ENCODE data around the gene ZSCAN1.

The ZSCAN1 gene

GRCh38 chr19:58095328-58095727 is 61.5 kb downstream of the ZSCAN1 start:
- H2BK5ac ChIP-seq (ENCODE audit: low read length), result no peak overlapping the region
- H3K79me2 ChIP-seq (ENCODE audit: control insufficient read depth, insufficient read depth, low read length), result peaks cover 3% of the 10 kb centered on the region
- no peak overlapping the region for H3K4ac ChIP-seq (ENCODE audit: low read depth, low read length)
- no peak overlapping the region for H3K27ac ChIP-seq (ENCODE audit: low read depth, low read length)
- H3K79me1 ChIP-seq (ENCODE audit: low read length), result peaks cover 4% of the 10 kb centered on the region
- H2AK5ac ChIP-seq (ENCODE audit: low read length), result no peak overlapping the region
- WGBS (ENCODE audit: extremely low coverage, insufficient coverage, low lambda C conversion rate), result no CpG with 5 or more reads among the region's 10 CpGs
- no peak overlapping the region for H3K9ac ChIP-seq (ENCODE audit: low read length)
- no peak overlapping the region for H4K5ac ChIP-seq (ENCODE audit: low read length)
- H2BK15ac ChIP-seq (replicated peaks; ENCODE audit: low read depth), result no peak overlapping the region
- no peaks in the 10 kb centered on the region for H3K36me3 ChIP-seq (ENCODE audit: control insufficient read depth, insufficient read depth, low read length)
- H3K23ac ChIP-seq (ENCODE audit: low read length), result no peak overlapping the region
- H2BK120ac ChIP-seq (ENCODE audit: low read depth, low read length), result no peak overlapping the region
- no peak overlapping the region for H4K8ac ChIP-seq (ENCODE audit: low read depth, low read length)
- no peaks in the 10 kb centered on the region for H3K27me3 ChIP-seq (ENCODE audit: insufficient read depth, low read length, poor library complexity)
- H3K4me2 ChIP-seq (ENCODE audit: low read length), result no peak overlapping the region
- H3K4me1 ChIP-seq (ENCODE audit: control insufficient read depth, low read depth, low read length), result no peaks in the 10 kb centered on the region
- H3K18ac ChIP-seq (ENCODE audit: low read length), result no peak overlapping the region
- no peak overlapping the region for H3K56ac ChIP-seq (ENCODE audit: low read length)
- DNase-seq, result no peak
- no peak overlapping the region for H3K4me3 ChIP-seq (ENCODE audit: low read length)

DNA sequence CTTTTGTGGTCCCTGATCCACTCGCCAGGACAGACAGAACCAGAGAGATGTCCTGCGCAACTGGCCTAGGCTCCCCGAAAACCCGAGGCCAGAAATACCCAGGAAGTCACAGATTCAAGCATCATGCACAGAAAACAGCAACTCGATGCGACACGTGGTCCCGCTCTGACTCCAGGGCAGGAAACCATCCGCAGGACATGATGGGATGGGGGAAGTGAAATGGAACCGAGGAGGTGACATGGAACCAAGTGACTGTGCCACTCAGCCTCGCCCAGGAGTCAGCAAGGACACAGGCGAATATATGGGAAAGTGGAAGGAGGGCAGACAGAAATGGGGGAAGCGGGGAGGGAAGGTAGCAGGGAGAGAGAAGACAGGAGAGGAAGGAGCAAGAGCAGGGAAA is 63.1 kb downstream of the ZSCAN1 start:
- H3K79me2 ChIP-seq (ENCODE audit: control insufficient read depth, insufficient read depth, low read length), result peaks cover 3% of the 10 kb centered on the region
- no peak overlapping the region for H2BK5ac ChIP-seq (ENCODE audit: low read length)
- H3K79me1 ChIP-seq (ENCODE audit: low read length), result peaks cover 4% of the 10 kb centered on the region
- H3K27me3 ChIP-seq (ENCODE audit: insufficient read depth, low read length, poor library complexity), result no peaks in the 10 kb centered on the region
- no peak overlapping the region for H4K5ac ChIP-seq (ENCODE audit: low read length)
- no peak overlapping the region for H3K18ac ChIP-seq (ENCODE audit: low read length)
- H3K4me2 ChIP-seq (ENCODE audit: low read length), result no peak overlapping the region
- no peaks in the 10 kb centered on the region for H3K4me1 ChIP-seq (ENCODE audit: control insufficient read depth, low read depth, low read length)
- WGBS (ENCODE audit: extremely low coverage, insufficient coverage, low lambda C conversion rate), result no CpG with 5 or more reads among the region's 13 CpGs
- no peak overlapping the region for H2BK120ac ChIP-seq (ENCODE audit: low read depth, low read length)
- H3K36me3 ChIP-seq (ENCODE audit: control insufficient read depth, insufficient read depth, low read length), result no peaks in the 10 kb centered on the region
- H3K23ac ChIP-seq (ENCODE audit: low read length), result no peak overlapping the region
- H4K8ac ChIP-seq (ENCODE audit: low read depth, low read length), result no peak overlapping the region
- H3K56ac ChIP-seq (ENCODE audit: low read length), result peak overlapping the region; percentile 67
- no peak overlapping the region for H3K27ac ChIP-seq (ENCODE audit: low read depth, low read length)
- DNase-seq, result no peak
- no peak overlapping the region for H2BK15ac ChIP-seq (replicated peaks; ENCODE audit: low read depth)
- H3K4me3 ChIP-seq (ENCODE audit: low read length), result no peak overlapping the region
- no peak overlapping the region for H3K9ac ChIP-seq (ENCODE audit: low read length)
- no peak overlapping the region for H3K4ac ChIP-seq (ENCODE audit: low read depth, low read length)
- no peak overlapping the region for H2AK5ac ChIP-seq (ENCODE audit: low read length)

DNA sequence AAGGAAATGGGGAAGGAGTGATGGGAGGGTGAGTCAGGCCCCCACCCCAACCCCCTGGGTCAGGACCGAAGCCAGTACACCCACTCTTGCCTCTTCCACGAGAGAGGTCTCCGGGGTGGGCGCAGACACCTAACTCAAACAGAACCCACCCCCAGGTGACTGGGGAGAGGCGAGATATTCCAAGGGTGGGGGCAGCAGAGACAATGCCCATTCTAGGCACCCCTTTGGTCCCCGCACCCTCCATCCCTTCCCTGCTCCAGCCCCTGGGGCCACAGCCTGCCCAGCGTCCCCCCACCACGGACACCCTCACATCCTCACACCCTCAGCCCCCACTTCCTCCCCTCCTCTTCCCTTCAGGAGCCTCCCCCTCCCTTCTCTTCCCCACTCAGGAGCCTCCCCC is 63.5 kb downstream of the ZSCAN1 start:
- no peak overlapping the region for H4K5ac ChIP-seq (ENCODE audit: low read length)
- no peak overlapping the region for H3K27ac ChIP-seq (ENCODE audit: low read depth, low read length)
- no CpG with 5 or more reads among the region's 8 CpGs for WGBS (ENCODE audit: extremely low coverage, insufficient coverage, low lambda C conversion rate)
- H3K27me3 ChIP-seq (ENCODE audit: insufficient read depth, low read length, poor library complexity), result no peaks in the 10 kb centered on the region
- H4K8ac ChIP-seq (ENCODE audit: low read depth, low read length), result no peak overlapping the region
- H2BK5ac ChIP-seq (ENCODE audit: low read length), result no peak overlapping the region
- no peak overlapping the region for H3K23ac ChIP-seq (ENCODE audit: low read length)
- no peaks in the 10 kb centered on the region for H3K36me3 ChIP-seq (ENCODE audit: control insufficient read depth, insufficient read depth, low read length)
- peak overlapping the region; percentile 29 for H3K4me2 ChIP-seq (ENCODE audit: low read length)
- H3K18ac ChIP-seq (ENCODE audit: low read length), result no peak overlapping the region
- H3K9ac ChIP-seq (ENCODE audit: low read length), result peak overlapping the region; percentile 42
- H3K4ac ChIP-seq (ENCODE audit: low read depth, low read length), result no peak overlapping the region
- peak overlapping the region; percentile 74 for H3K56ac ChIP-seq (ENCODE audit: low read length)
- H2BK120ac ChIP-seq (ENCODE audit: low read depth, low read length), result no peak overlapping the region
- no peak overlapping the region for H2BK15ac ChIP-seq (replicated peaks; ENCODE audit: low read depth)
- no peaks in the 10 kb centered on the region for H3K4me1 ChIP-seq (ENCODE audit: control insufficient read depth, low read depth, low read length)
- DNase-seq, result no peak
- peaks cover 4% of the 10 kb centered on the region for H3K79me1 ChIP-seq (ENCODE audit: low read length)
- no peak overlapping the region for H2AK5ac ChIP-seq (ENCODE audit: low read length)
- H3K4me3 ChIP-seq (ENCODE audit: low read length), result no peak overlapping the region
- H3K79me2 ChIP-seq (ENCODE audit: control insufficient read depth, insufficient read depth, low read length), result peaks cover 3% of the 10 kb centered on the region

- no CpG with 5 or more reads among the region's 67 CpGs for WGBS (ENCODE audit: extremely low coverage, insufficient coverage, low lambda C conversion rate)
- peak; percentile 99 for DNase-seq
- Histone ChIP-seq H3K56ac (ENCODE audit: low read length) (peak within 1 kb of the TSS; percentile 96), H3K9ac (ENCODE audit: low read length) (peak within 1 kb of the TSS; percentile 87), H3K4ac (ENCODE audit: low read depth, low read length) (peak within 1 kb of the TSS; percentile 72), H3K27ac (ENCODE audit: low read depth, low read length) (no peak within 1 kb of the TSS), H2BK120ac (ENCODE audit: low read depth, low read length) (peak within 1 kb of the TSS; percentile 8), H2BK5ac (ENCODE audit: low read length) (peak within 1 kb of the TSS; percentile 76), H3K4me2 (ENCODE audit: low read length) (peak within 1 kb of the TSS; percentile 88), H2AK5ac (ENCODE audit: low read length) (no peak within 1 kb of the TSS), H3K4me3 (ENCODE audit: low read length) (peak within 1 kb of the TSS; percentile 83), H2BK15ac (replicated peaks; ENCODE audit: low read depth) (no peak within 1 kb of the TSS), H3K18ac (ENCODE audit: low read length) (peak within 1 kb of the TSS; percentile 89), H3K79me1 (ENCODE audit: low read length) (peaks cover 4% of the 10 kb centered on the region), H3K36me3 (ENCODE audit: control insufficient read depth, insufficient read depth, low read length) (no peaks in the 10 kb centered on the region), H3K23ac (ENCODE audit: low read length) (no peak within 1 kb of the TSS), H3K27me3 (ENCODE audit: insufficient read depth, low read length, poor library complexity) (no peaks in the 10 kb centered on the region), H4K5ac (ENCODE audit: low read length) (no peak within 1 kb of the TSS), H3K79me2 (ENCODE audit: control insufficient read depth, insufficient read depth, low read length) (peaks cover 3% of the 10 kb centered on the region), H4K8ac (ENCODE audit: low read depth, low read length) (no peak within 1 kb of the TSS), H3K4me1 (ENCODE audit: control insufficient read depth, low read depth, low read length) (no peaks in the 10 kb centered on the region)
These were observed 64.2 kb downstream of the ZSCAN1 start, which contains the start of gene ZSCAN18 for GRCh38 chr19:58097781-58098681. Gene ZSCAN18 (minus strand): TSS chr19:58098231. CDS start chr19:58090267, 7,964 bp downstream.

GRCh38 chr19:58098682-58098998 is 64.8 kb downstream of the ZSCAN1 start:
- Histone ChIP-seq H3K27ac (ENCODE audit: low read depth, low read length) (no peak overlapping the region), H3K27me3 (ENCODE audit: insufficient read depth, low read length, poor library complexity) (no peaks in the 10 kb centered on the region), H4K8ac (ENCODE audit: low read depth, low read length) (no peak overlapping the region), H2BK5ac (ENCODE audit: low read length) (no peak overlapping the region), H3K4me2 (ENCODE audit: low read length) (no peak overlapping the region), H3K79me1 (ENCODE audit: low read length) (peaks cover 4% of the 10 kb centered on the region), H3K56ac (ENCODE audit: low read length) (no peak overlapping the region), H3K79me2 (ENCODE audit: control insufficient read depth, insufficient read depth, low read length) (peaks cover 3% of the 10 kb centered on the region), H3K4me1 (ENCODE audit: control insufficient read depth, low read depth, low read length) (no peaks in the 10 kb centered on the region), H2AK5ac (ENCODE audit: low read length) (no peak overlapping the region), H2BK120ac (ENCODE audit: low read depth, low read length) (no peak overlapping the region), H4K5ac (ENCODE audit: low read length) (no peak overlapping the region), H3K9ac (ENCODE audit: low read length) (no peak overlapping the region), H3K18ac (ENCODE audit: low read length) (no peak overlapping the region), H3K4ac (ENCODE audit: low read depth, low read length) (no peak overlapping the region), H3K36me3 (ENCODE audit: control insufficient read depth, insufficient read depth, low read length) (no peaks in the 10 kb centered on the region), H3K23ac (ENCODE audit: low read length) (no peak overlapping the region), H2BK15ac (replicated peaks; ENCODE audit: low read depth) (no peak overlapping the region), H3K4me3 (ENCODE audit: low read length) (no peak overlapping the region)
- DNase-seq, result no peak
- WGBS (ENCODE audit: extremely low coverage, insufficient coverage, low lambda C conversion rate), result no CpG with 5 or more reads among the region's 2 CpGs
